ENCODE results near the gene ERCC3.
"Not testable (repeated sequence)": the region's sequence is repeated elsewhere in the genome, so short reads cannot be mapped to it uniquely, and the experiment has no call there.

The ERCC3 gene

GRCh38 chr2:127225186-127225960, 68.6 kb downstream of the ERCC3 start:
- no peak for DNase-seq

GRCh38 chr2:127224135-127224534, 69.8 kb downstream of the ERCC3 start:
- not testable (repeated sequence) for DNase-seq

- DNase-seq = no peak
Measured at GRCh38 chr2:127220768-127221527, 73.0 kb downstream of the ERCC3 start.

- no peak for DNase-seq
Measured at GRCh38 chr2:127220102-127220767, 73.7 kb downstream of the ERCC3 start, which contains the start of gene CYP27C1. Gene CYP27C1 (minus strand): TSS chr2:127220299. CDS start chr2:127220270, 29 bp downstream.

GRCh38 chr2:127219171-127220070, 74.5 kb downstream of the ERCC3 start:
- DNase-seq = no peak

- no peak for DNase-seq
Measured at GRCh38 chr2:127218812-127219170, 75.2 kb downstream of the ERCC3 start.

GRCh38 chr2:127217470-127218325, 76.2 kb downstream of the ERCC3 start:
- DNase-seq = no peak

- no peak for DNase-seq
Measured at GRCh38 chr2:127216593-127216992, 77.4 kb downstream of the ERCC3 start.

- DNase-seq = no peak
Measured at GRCh38 chr2:127216095-127216494, 77.8 kb downstream of the ERCC3 start.

- not testable (repeated sequence) for DNase-seq
Measured at GRCh38 chr2:127214201-127214600, 79.7 kb downstream of the ERCC3 start.

GRCh38 chr2:127208313-127208712, 85.6 kb downstream of the ERCC3 start:
- DNase-seq = peak; percentile 36

Data from NCI-H1092 (cell line).